ENCODE data around the gene MYO18A.

- TF ChIP-seq EZH2 (IDR thresholded peaks at IDR 0.05; ENCODE audit: insufficient read depth, poor library complexity, severe bottlenecking) (no peak), EZH2phosphoT487 (IDR thresholded peaks at IDR 0.05; ENCODE audit: insufficient read depth, low read depth) (no peak)
Measured at GRCh38 chr17:29180034-29180787, at the start of gene MYO18A.
